PFSK-1 (cell line): ENCODE data around the gene ZNF683.

Source experiments
- FOXP2 ChIP-seq: optimal IDR thresholded peaks from 2 replicates; pipeline ENCODE3; 2011; ENCODE audit warnings: borderline replicate concordance, control low read depth, inconsistent platforms; ENCODE audit not compliant: insufficient read depth; ENCODE audit errors: extremely low read length, extremely low read depth
- POLR2AphosphoS5 ChIP-seq: IDR thresholded peaks from 2 replicates; pipeline ENCODE4 v1.6.1; 2012; ENCODE audit warnings: low read depth, mild to moderate bottlenecking, control low read depth, low read length, moderate library complexity
- REST ChIP-seq, 2 experiments: IDR thresholded peaks; 2 replicates each; pipeline versions ENCODE4 v1.6.1 to v1.8.0; 2011 to 2012; ENCODE audit warnings: low read depth in 2 of 2, low read length in 2 of 2, control low read depth in 1 of 2, inconsistent platforms in 1 of 2, mild to moderate bottlenecking in 1 of 2, moderate library complexity in 1 of 2; ENCODE audit not compliant: insufficient read depth in 1 of 2
- SIN3A ChIP-seq: IDR thresholded peaks from 2 replicates; pipeline ENCODE4 v1.6.1; 2012; ENCODE audit warnings: mild to moderate bottlenecking, low read length, moderate library complexity, borderline replicate concordance; ENCODE audit not compliant: insufficient read depth
- TAF1 ChIP-seq: IDR thresholded peaks from 2 replicates; pipeline ENCODE4 v1.6.1; 2012; ENCODE audit warnings: low read length, control low read depth, borderline replicate concordance; ENCODE audit not compliant: insufficient read depth

Gene ZNF683

DNA sequence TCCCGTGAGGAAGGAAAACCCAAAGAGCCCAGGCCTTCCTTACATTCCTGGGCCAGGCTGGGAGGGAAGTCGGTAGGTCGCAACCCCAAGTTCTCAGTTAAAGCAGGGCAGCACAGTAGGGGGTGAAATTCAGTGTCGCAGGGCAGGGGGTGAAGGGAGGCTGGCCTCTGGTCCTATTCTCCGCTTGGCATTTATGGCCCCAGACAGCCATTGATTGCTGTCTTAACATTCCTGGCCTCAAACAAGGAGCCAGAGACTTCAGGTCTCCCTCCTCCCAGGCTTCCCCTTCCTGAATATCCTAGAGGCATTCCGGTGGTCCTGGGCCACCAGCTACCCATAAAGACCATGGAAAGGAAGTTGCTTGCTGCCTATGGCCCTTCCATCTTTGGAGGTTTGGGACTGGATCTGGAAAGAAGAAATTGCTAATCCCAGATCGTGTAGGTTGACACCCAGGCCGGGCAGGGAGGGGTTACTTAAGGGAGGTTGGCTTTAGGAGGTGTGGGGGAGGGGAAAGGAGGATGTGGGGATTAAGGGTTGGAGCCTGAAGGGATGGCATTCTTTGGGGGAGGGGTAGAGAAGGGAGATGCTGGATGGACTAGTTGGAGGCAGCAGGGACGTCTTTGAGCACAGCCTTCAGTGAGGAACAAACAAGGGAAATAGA, 39.8 kb upstream of the ZNF683 start:
- no peak for TF ChIP-seq FOXP2
- TF ChIP-seq SIN3A = no peak
- TF ChIP-seq TAF1 = no peak
- TF ChIP-seq POLR2AphosphoS5 = no peak
- no peak for TF ChIP-seq REST (IDR thresholded peaks at IDR 0.05; ENCODE audit: insufficient read depth in 1 of 2, low read depth in 2 of 2, low read length in 2 of 2)

GRCh38 chr1:26411624-26412074, 39.1 kb upstream of the ZNF683 start:
- TF ChIP-seq FOXP2 = no peak
- no peak for TF ChIP-seq TAF1
- TF ChIP-seq REST (IDR thresholded peaks at IDR 0.05; ENCODE audit: insufficient read depth in 1 of 2, low read depth in 2 of 2, low read length in 2 of 2) = no peak
- TF ChIP-seq POLR2AphosphoS5 = no peak
- TF ChIP-seq SIN3A = no peak

DNA sequence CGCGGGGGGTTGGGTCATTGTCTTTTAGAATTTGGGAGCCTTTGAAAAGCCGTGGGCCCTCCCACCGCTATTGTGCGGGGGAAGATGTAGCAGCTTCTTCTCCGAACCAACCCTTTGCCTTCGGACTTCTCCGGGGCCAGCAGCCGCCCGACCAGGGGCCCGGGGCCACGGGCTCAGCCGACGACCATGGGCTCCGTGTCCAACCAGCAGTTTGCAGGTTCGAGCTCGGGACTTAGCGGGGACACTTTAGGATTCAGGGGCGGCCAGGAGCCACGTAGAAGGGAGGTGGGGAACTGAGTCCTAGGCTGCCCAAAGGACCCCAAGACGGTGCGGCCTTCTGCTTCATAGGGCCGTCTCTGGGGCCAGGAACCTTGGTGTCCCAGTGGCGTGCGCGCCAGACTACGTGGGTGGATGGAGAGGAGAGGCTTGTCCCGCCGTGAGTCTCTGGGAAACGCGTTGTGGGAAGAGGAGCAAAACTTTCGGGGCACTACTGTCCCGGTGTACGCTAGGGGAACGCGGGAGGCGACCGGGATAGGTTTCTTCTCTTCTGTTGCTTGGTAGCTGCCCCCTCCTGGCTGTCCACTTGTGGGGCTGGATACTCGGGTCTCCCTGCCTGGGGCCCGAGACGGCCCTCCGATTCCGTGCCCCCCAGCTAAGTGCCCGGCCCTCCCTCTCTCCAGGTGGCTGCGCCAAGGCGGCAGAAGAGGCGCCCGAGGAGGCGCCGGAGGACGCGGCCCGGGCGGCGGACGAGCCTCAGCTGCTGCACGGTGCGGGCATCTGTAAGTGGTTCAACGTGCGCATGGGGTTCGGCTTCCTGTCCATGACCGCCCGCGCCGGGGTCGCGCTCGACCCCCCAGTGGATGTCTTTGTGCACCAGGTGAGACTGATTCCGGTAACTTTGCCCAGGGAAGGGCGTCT, 38.4 kb upstream of the ZNF683 start, which contains the start of gene LIN28A:
Gene LIN28A, plus strand, starts transcription at position 112 of the 918 bp plus-strand sequence. Its CDS starts 75 bp downstream, at position 187.
- TF ChIP-seq SIN3A = no peak
- TF ChIP-seq REST (IDR thresholded peaks at IDR 0.05; ENCODE audit: insufficient read depth in 1 of 2, low read depth in 2 of 2, low read length in 2 of 2) = no peak
- no peak for TF ChIP-seq FOXP2
- TF ChIP-seq POLR2AphosphoS5 = no peak
- TF ChIP-seq TAF1 = no peak

DNA sequence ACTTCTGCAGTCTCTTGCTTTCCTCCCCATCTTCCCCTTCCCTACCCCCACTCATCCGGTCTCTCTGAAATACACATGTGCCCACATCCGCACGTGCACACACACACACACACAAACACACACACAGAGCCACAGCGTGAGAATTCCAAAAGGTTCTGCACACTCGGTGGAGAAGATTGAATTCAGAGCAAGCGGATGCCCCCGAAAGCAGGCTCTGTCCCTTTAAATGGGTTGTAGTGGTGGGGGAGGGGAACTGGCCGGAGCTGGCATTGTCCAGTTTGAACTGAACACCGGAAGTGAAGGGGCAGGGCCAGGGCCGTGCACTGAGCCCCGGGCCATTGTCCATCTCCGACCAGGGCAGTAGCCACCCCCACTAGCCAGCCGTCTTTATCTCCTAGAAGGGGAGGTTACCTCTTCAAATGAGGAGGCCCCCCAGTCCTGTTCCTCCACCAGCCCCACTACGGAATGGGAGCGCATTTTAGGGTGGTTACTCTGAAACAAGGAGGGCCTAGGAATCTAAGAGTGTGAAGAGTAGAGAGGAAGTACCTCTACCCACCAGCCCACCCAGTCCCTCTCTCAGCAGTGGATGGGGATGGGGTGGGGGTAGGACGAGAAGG, 36.7 kb upstream of the ZNF683 start:
- no peak for TF ChIP-seq TAF1
- no peak for TF ChIP-seq SIN3A
- no peak; a peak in 1 of 4 replicates for TF ChIP-seq REST (IDR thresholded peaks at IDR 0.05; ENCODE audit: insufficient read depth in 1 of 2, low read depth in 2 of 2, low read length in 2 of 2)
- TF ChIP-seq POLR2AphosphoS5 = no peak
- TF ChIP-seq FOXP2 = no peak
